Esophagus mucosa (tissue), 1 donor: Measurements from ENCODE around the gene NHS. TPM values are rescaled to one million over a fixed set of nuclear protein-coding genes. Genes with fewer than 3 reads are reported as not detected.
A peak's percentile ranks its signal among the peaks of the same experiment; 100 is the strongest.
"Not testable (repeated sequence)": the region's sequence is repeated elsewhere in the genome, so short reads cannot be mapped to it uniquely, and the experiment has no call there.

ENCODE experiments used
- ATAC-seq: fragments of 200-7000 bp; cut with Tn5 transposase; one replicate; pipeline ENCODE4 v1.9.1; 2020
- total RNA-seq: library from RNA; stranded (reverse); gene quantifications from one replicate; pipeline ENCODE4 v1.2.4, GENCODE V29; 2023
- donor health status: DM: yes; HTN: yes; CAD: no.

The NHS gene
- total RNA-seq, 1 donor from 2014 or later = 2.5 TPM

GRCh38 chrX:17405225-17405969, 30.4 kb downstream of the NHS start:
- ATAC-seq = peak; percentile 82

GRCh38 chrX:17409566-17410290, 34.7 kb downstream of the NHS start:
- ATAC-seq = no peak

- no peak for ATAC-seq
These were observed 35.7 kb downstream of the NHS start for GRCh38 chrX:17410651-17411050.

GRCh38 chrX:17411205-17411604, 36.2 kb downstream of the NHS start:
- ATAC-seq = no peak

GRCh38 chrX:17412692-17413091, 37.7 kb downstream of the NHS start:
- ATAC-seq = no peak

- peak; percentile 77 for ATAC-seq
These were observed 38.2 kb downstream of the NHS start for GRCh38 chrX:17413228-17413627.

- no peak for ATAC-seq
These were observed 39.1 kb downstream of the NHS start for GRCh38 chrX:17414027-17414658.

GRCh38 chrX:17414839-17415238, 39.8 kb downstream of the NHS start:
- ATAC-seq = peak; percentile 55

- no peak for ATAC-seq
These were observed 40.3 kb downstream of the NHS start for GRCh38 chrX:17415242-17415810.

GRCh38 chrX:17417372-17417771, 42.4 kb downstream of the NHS start:
- ATAC-seq = no peak

GRCh38 chrX:17425136-17425535, 50.1 kb downstream of the NHS start:
- no peak for ATAC-seq

GRCh38 chrX:17425551-17425950, 50.6 kb downstream of the NHS start:
- no peak for ATAC-seq

- ATAC-seq = no peak
These were observed 56.2 kb downstream of the NHS start for GRCh38 chrX:17431171-17431570.

GRCh38 chrX:17432158-17432557, 57.2 kb downstream of the NHS start:
- ATAC-seq = no peak

- no peak for ATAC-seq
These were observed 59.0 kb downstream of the NHS start for GRCh38 chrX:17433965-17434364.

GRCh38 chrX:17435476-17435875, 60.5 kb downstream of the NHS start:
- ATAC-seq = no peak

GRCh38 chrX:17438221-17438620, 63.2 kb downstream of the NHS start:
- ATAC-seq = no peak

- no peak for ATAC-seq
These were observed 65.3 kb downstream of the NHS start for GRCh38 chrX:17440258-17440657.

GRCh38 chrX:17440836-17441235, 65.8 kb downstream of the NHS start:
- ATAC-seq = no peak

GRCh38 chrX:17441965-17442364, 67.0 kb downstream of the NHS start:
- ATAC-seq = peak; percentile 55

GRCh38 chrX:17442898-17443297, 67.9 kb downstream of the NHS start:
- ATAC-seq = no peak

GRCh38 chrX:17443556-17443955, 68.6 kb downstream of the NHS start:
- ATAC-seq = no peak

GRCh38 chrX:17446269-17446668, 71.3 kb downstream of the NHS start:
- ATAC-seq = not testable (repeated sequence)
